DND-41 (cell line): ENCODE data around the gene STARD13.

Experiments used
- ATAC-seq: fragments of 200-7000 bp; cut with Tn5 transposase; 3 replicates; pipeline ENCODE4 v1.9.1; 2021; ENCODE audit warnings: low read depth; ENCODE audit not compliant: insufficient read depth
- DNase-seq: peaks from one replicate; pipeline ENCODE4 v3.0.0-alpha.2; 2020
- H2AFZ ChIP-seq: 2 replicates; pipeline ENCODE4 v1.6.0; 2012; ENCODE audit warnings: low read depth, low read length
- H3K27ac ChIP-seq: 2 replicates; pipeline ENCODE4 v1.5.1; 2012; ENCODE audit warnings: low read length, inconsistent platforms
- H3K27me3 ChIP-seq: fragments of 200-600 bp; sonication (generic); 2 replicates; pipeline ENCODE4 v1.6.0; 2012; ENCODE audit warnings: low read length, mild to moderate bottlenecking, inconsistent platforms; ENCODE audit not compliant: insufficient read depth, poor library complexity
- H3K36me3 ChIP-seq: 2 replicates; pipeline ENCODE4 v1.5.1; 2012; ENCODE audit warnings: low read length, inconsistent platforms; ENCODE audit not compliant: insufficient read depth
- H3K4me1 ChIP-seq: 2 replicates; pipeline ENCODE4 v1.5.1; 2012; ENCODE audit warnings: mild to moderate bottlenecking, low read length; ENCODE audit not compliant: insufficient read depth
- H3K4me2 ChIP-seq: 2 replicates; pipeline ENCODE4 v1.6.0; 2012; ENCODE audit warnings: mild to moderate bottlenecking, moderate library complexity, low read length, inconsistent platforms; ENCODE audit not compliant: insufficient read depth
- H3K4me3 ChIP-seq, 2 experiments: fragments of 200-600 bp in 1 of 2; shearing (Covaris generic) in 1 of 2; 2 replicates each; pipeline ENCODE4 v1.5.1; 2012 to 2016; ENCODE audit warnings: inconsistent platforms in 2 of 2, low read length in 2 of 2, mild to moderate bottlenecking in 2 of 2, low read depth in 1 of 2, moderate library complexity in 1 of 2
- H3K79me2 ChIP-seq: 2 replicates; pipeline ENCODE4 v1.6.0; 2012; ENCODE audit warnings: low read length, inconsistent platforms; ENCODE audit not compliant: insufficient read depth
- H3K9ac ChIP-seq: 2 replicates; pipeline ENCODE4 v1.6.0; 2012; ENCODE audit warnings: low read depth, mild to moderate bottlenecking, inconsistent platforms, low read length, moderate library complexity
- H3K9me3 ChIP-seq: 2 replicates; pipeline ENCODE4 v1.5.1; 2012; ENCODE audit warnings: low read length, moderate library complexity, mild to moderate bottlenecking, inconsistent platforms; ENCODE audit not compliant: insufficient read depth, severe bottlenecking
- H4K20me1 ChIP-seq: 2 replicates; pipeline ENCODE4 v1.6.0; 2012; ENCODE audit warnings: low read length; ENCODE audit not compliant: insufficient read depth
- EZH2 ChIP-seq: IDR thresholded peaks from 3 replicates; pipeline ENCODE4 v1.6.1; 2012; ENCODE audit warnings: borderline replicate concordance, low read depth, mild to moderate bottlenecking, moderate library complexity, low read length, inconsistent platforms; ENCODE audit not compliant: severe bottlenecking
- TF ChIP-seq, protein P1 (sequence below): IDR thresholded peaks from 2 replicates; pipeline ENCODE4 v1.5.1; 2012; ENCODE audit warnings: borderline replicate concordance, low read length, moderate library complexity, mild to moderate bottlenecking; ENCODE audit not compliant: poor library complexity, severe bottlenecking; ENCODE audit errors: extremely low read depth

Gene STARD13

DNA sequence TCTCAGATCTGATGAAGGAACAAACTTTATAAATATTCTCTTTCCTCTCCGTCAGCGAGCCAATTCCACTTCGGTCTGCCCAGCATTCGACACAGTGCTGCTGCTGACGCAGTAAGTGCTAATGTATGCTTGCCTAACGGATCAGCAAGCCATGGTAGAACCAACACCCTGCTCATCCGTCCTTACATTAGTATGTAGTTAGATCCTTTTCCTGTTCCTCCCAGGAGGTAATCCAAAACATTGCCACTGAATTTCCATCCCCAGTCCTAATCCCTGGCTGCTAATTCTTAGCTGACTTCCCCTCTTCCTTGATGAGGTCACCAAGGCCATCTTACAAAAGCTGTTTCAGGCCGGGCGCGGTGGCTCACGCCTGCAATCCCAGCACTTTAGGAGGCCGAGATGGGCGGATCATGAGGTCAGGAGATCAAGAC, 88.0 kb downstream of the STARD13 start:
- Histone ChIP-seq H3K79me2 (no peaks in the 10 kb centered on the region), H3K27ac (no peak overlapping the region), H3K9me3 (no peaks in the 10 kb centered on the region), H3K4me1 (no peaks in the 10 kb centered on the region), H3K36me3 (no peaks in the 10 kb centered on the region), H2AFZ (no peak overlapping the region), H3K27me3 (no peaks in the 10 kb centered on the region), H3K9ac (no peak overlapping the region), H3K4me2 (no peak overlapping the region), H4K20me1 (no peaks in the 10 kb centered on the region), H3K4me3 (no peak overlapping the region)
- no peak for TF ChIP-seq EZH2
- TF ChIP-seq, protein P1, sequence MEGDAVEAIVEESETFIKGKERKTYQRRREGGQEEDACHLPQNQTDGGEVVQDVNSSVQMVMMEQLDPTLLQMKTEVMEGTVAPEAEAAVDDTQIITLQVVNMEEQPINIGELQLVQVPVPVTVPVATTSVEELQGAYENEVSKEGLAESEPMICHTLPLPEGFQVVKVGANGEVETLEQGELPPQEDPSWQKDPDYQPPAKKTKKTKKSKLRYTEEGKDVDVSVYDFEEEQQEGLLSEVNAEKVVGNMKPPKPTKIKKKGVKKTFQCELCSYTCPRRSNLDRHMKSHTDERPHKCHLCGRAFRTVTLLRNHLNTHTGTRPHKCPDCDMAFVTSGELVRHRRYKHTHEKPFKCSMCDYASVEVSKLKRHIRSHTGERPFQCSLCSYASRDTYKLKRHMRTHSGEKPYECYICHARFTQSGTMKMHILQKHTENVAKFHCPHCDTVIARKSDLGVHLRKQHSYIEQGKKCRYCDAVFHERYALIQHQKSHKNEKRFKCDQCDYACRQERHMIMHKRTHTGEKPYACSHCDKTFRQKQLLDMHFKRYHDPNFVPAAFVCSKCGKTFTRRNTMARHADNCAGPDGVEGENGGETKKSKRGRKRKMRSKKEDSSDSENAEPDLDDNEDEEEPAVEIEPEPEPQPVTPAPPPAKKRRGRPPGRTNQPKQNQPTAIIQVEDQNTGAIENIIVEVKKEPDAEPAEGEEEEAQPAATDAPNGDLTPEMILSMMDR, result no peak
- no peak for ATAC-seq
- no peak for DNase-seq

DNA sequence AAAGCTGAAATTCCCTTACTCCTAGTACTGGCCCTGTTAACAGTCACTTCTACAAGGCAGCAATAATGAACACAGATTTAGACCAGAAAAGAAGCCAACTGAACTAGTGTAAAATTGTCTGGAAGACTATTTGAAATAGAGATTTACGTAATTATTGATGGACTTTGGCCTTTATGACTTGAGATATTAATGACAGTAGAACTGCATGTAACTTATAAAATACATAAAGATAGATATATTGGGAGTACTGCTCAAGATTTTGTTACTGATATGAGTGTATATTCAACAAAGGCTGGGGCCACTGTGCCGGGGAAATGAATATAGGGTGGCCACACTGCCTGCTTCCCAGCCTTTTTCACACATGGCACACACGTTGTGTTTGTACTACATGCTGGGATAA, 88.8 kb downstream of the STARD13 start:
- H4K20me1 ChIP-seq, result no peaks in the 10 kb centered on the region
- H2AFZ ChIP-seq, result no peak overlapping the region
- H3K79me2 ChIP-seq, result no peaks in the 10 kb centered on the region
- no peak overlapping the region for H3K4me2 ChIP-seq
- no peak for TF ChIP-seq EZH2
- TF ChIP-seq, protein P1, result no peak
- no peak overlapping the region for H3K9ac ChIP-seq
- no peaks in the 10 kb centered on the region for H3K27me3 ChIP-seq
- DNase-seq, result no peak
- no peak overlapping the region for H3K27ac ChIP-seq
- H3K4me3 ChIP-seq, result no peak overlapping the region
- no peaks in the 10 kb centered on the region for H3K36me3 ChIP-seq
- ATAC-seq, result no peak
- H3K9me3 ChIP-seq, result no peaks in the 10 kb centered on the region
- H3K4me1 ChIP-seq, result no peaks in the 10 kb centered on the region

DNA sequence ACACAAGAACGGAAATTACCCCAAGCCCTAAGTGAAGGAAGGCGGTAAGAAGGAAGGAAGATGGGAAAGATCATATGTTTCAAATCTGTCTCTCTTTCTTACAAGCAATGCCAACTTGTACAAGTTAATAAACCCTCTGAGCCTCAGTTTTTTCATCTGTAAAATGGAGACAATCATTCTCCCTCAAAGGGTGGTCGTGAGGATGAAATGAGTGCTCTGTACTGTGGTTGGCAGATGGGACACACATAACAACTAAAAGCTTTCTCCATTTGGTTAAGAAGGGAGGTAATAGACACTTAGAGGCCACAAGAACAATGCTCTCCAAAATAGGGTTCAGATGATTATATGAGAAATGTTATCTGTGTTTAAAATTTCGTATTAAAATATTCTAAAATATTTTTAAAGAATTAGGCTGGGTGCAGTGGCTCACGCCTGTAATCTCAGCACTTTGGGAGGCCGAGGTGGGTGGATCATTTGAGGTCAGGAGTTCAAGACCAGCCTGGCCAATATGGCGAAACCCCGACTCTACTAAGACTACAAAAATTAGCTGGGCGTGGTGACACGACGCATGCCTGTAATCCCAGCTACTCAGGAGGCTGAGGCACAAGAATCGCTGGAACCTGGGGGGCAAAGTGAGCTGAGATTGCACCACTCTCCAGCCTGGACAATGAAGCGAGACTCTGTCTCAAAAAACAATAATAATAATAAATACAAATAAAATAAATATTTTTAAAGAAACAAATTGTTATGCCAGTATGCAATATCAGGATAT, 89.7 kb downstream of the STARD13 start:
- H3K79me2 ChIP-seq, result no peaks in the 10 kb centered on the region
- no peaks in the 10 kb centered on the region for H3K36me3 ChIP-seq
- H3K4me3 ChIP-seq, result no peak overlapping the region
- H3K27me3 ChIP-seq, result no peaks in the 10 kb centered on the region
- no peaks in the 10 kb centered on the region for H3K9me3 ChIP-seq
- H3K9ac ChIP-seq, result no peak overlapping the region
- ATAC-seq (no peak), DNase-seq (no peak)
- no peaks in the 10 kb centered on the region for H4K20me1 ChIP-seq
- H2AFZ ChIP-seq, result no peak overlapping the region
- H3K4me2 ChIP-seq, result no peak overlapping the region
- TF ChIP-seq EZH2, result no peak
- TF ChIP-seq, protein P1, result no peak
- no peak overlapping the region for H3K27ac ChIP-seq
- no peaks in the 10 kb centered on the region for H3K4me1 ChIP-seq
